Immature natural killer cell (primary cell): ENCODE data around the gene ACAD9. TPM values are rescaled to one million over a fixed set of nuclear protein-coding genes. Genes with fewer than 3 reads are reported as not detected.
"Not testable (repeated sequence)": the region's sequence is repeated elsewhere in the genome, so short reads cannot be mapped to it uniquely, and the experiment has no call there.

Experiments used
- DNase-seq, 3 donors: peaks; one replicate each; pipeline ENCODE4 v3.0.0; 2022; ENCODE audit warnings: mixed read lengths in 1 of 3
- H3K27ac Mint-ChIP-seq, 6 donors: one replicate each; pipeline ENCODE4 v1.8.0; 2020; ENCODE audit warnings: mixed read lengths in 6 of 6, mild to moderate bottlenecking in 5 of 6, inconsistent platforms in 4 of 6, moderate library complexity in 3 of 6
- H3K27me3 Mint-ChIP-seq, 3 donors: one replicate each; pipeline ENCODE4 v1.8.0; 2020 to 2021; ENCODE audit warnings: low read depth in 3 of 3, mild to moderate bottlenecking in 3 of 3, mixed read lengths in 3 of 3, moderate library complexity in 3 of 3, inconsistent platforms in 1 of 3
- H3K36me3 Mint-ChIP-seq, 3 donors: one replicate each; pipeline ENCODE4 v1.8.0; 2020; ENCODE audit warnings: mixed read lengths in 3 of 3, inconsistent platforms in 2 of 3, mild to moderate bottlenecking in 2 of 3
- H3K4me1 Mint-ChIP-seq, 2 donors: one replicate each; pipeline ENCODE4 v1.8.0; 2020; ENCODE audit warnings: inconsistent platforms in 2 of 2, mild to moderate bottlenecking in 2 of 2, mixed read lengths in 2 of 2, moderate library complexity in 1 of 2
- H3K4me3 Mint-ChIP-seq, 5 donors: one replicate each; pipeline ENCODE4 v1.8.0; 2020; ENCODE audit warnings: mild to moderate bottlenecking in 5 of 5, mixed read lengths in 5 of 5, inconsistent platforms in 3 of 5, moderate library complexity in 3 of 5
- H3K9me3 Mint-ChIP-seq, 6 donors: one replicate each; pipeline ENCODE4 v1.8.0; 2020; ENCODE audit warnings: mild to moderate bottlenecking in 6 of 6, mixed read lengths in 6 of 6, inconsistent platforms in 4 of 6, moderate library complexity in 3 of 6
- polyA plus RNA-seq, 3 donors: library from polyadenylated mRNA; unstranded; fragments of 300-500 nt; fragmentation: Illumina TruSeq; gene quantifications; one replicate each; pipeline ENCODE4 v1.2.3, GENCODE V29; 2021

The ACAD9 gene
- 10 to 100 TPM; 11.8 to 18.9 (median 16.4) TPM for polyA plus RNA-seq

DNA sequence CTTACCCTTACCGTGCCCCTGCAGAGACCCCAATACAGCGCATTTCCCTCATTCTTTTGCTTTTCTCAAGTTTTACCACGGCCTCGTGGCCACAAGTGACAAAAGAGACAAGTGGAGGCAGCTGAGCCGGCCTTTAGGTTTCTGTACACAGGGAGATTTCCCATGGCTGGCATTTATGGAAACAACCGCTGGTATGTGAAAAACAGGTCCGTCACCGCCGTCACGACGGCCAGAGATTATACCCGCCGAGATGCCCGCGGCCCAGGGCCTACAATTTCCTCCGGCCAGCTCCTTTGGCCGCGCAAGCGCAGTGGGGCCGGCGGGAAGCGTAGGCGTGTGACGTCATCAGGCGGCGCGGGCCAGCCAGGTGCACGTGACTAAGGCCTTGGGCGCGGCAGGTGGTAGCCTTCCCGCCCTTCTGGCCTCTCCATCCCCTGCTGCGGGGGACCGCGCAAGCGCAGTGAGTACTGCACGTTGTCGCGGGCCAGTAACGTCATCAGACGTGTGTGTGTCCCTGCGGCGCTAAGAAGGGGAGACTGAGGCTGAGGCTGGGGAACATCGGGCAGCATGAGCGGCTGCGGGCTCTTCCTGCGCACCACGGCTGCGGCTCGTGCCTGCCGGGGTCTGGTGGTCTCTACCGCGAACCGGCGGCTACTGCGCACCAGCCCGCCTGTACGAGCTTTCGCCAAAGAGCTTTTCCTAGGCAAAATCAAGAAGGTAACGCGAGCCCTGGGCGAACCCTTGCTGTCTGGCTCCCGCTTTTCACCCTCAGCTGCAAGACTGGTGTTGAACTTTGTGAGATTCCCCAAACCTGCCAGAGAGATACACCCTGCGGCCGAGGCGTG is at the start of gene ACAD9:
Gene ACAD9 (plus strand): TSS at position 496 of the 845 bp plus-strand sequence. CDS start 72 bp downstream, at position 568.
- peak; percentile 98 for DNase-seq
- H3K27ac Mint-ChIP-seq = peak within 1 kb of the TSS; percentile 97 to 99 (median 98)
- no peaks in the 10 kb centered on the region for H3K36me3 Mint-ChIP-seq
- H3K4me1 Mint-ChIP-seq = peaks cover 51 to 76% of the 10 kb centered on the region in 2 donors
- peak within 1 kb of the TSS; percentile 84 to 94 (median 91) for H3K4me3 Mint-ChIP-seq
- H3K27me3 Mint-ChIP-seq = peaks cover 5 to 16% (median 10%) of the 10 kb centered on the region in 3 donors
- H3K9me3 Mint-ChIP-seq = peaks cover 0 to under 1% (median 0%) of the 10 kb centered on the region in 6 donors

GRCh38 chr3:128829925-128830625 is 49.3 kb upstream of the ACAD9 start:
- H3K27me3 Mint-ChIP-seq, H3K27ac Mint-ChIP-seq, DNase-seq, H3K4me1 Mint-ChIP-seq, H3K36me3 Mint-ChIP-seq, H3K9me3 Mint-ChIP-seq, H3K4me3 Mint-ChIP-seq: not testable (repeated sequence)

- not testable (repeated sequence) for H3K9me3 Mint-ChIP-seq, H3K4me3 Mint-ChIP-seq, H3K36me3 Mint-ChIP-seq, H3K4me1 Mint-ChIP-seq, DNase-seq, H3K27ac Mint-ChIP-seq, H3K27me3 Mint-ChIP-seq
Measured at GRCh38 chr3:128830762-128831161, 48.7 kb upstream of the ACAD9 start.

- H3K36me3 Mint-ChIP-seq, H3K4me3 Mint-ChIP-seq, H3K4me1 Mint-ChIP-seq, H3K27ac Mint-ChIP-seq, DNase-seq, H3K27me3 Mint-ChIP-seq, H3K9me3 Mint-ChIP-seq: not testable (repeated sequence)
Measured at GRCh38 chr3:128832979-128833378, 46.4 kb upstream of the ACAD9 start.

- Mint-ChIP-seq H3K4me1 (no peaks in the 10 kb centered on the region), H3K27me3 (no peaks in the 10 kb centered on the region), H3K27ac (no peak overlapping the region), H3K36me3 (no peaks in the 10 kb centered on the region), H3K4me3 (no peak overlapping the region), H3K9me3 (no peaks in the 10 kb centered on the region)
- no peak for DNase-seq
Measured at GRCh38 chr3:128835096-128835495, 44.3 kb upstream of the ACAD9 start.

DNA sequence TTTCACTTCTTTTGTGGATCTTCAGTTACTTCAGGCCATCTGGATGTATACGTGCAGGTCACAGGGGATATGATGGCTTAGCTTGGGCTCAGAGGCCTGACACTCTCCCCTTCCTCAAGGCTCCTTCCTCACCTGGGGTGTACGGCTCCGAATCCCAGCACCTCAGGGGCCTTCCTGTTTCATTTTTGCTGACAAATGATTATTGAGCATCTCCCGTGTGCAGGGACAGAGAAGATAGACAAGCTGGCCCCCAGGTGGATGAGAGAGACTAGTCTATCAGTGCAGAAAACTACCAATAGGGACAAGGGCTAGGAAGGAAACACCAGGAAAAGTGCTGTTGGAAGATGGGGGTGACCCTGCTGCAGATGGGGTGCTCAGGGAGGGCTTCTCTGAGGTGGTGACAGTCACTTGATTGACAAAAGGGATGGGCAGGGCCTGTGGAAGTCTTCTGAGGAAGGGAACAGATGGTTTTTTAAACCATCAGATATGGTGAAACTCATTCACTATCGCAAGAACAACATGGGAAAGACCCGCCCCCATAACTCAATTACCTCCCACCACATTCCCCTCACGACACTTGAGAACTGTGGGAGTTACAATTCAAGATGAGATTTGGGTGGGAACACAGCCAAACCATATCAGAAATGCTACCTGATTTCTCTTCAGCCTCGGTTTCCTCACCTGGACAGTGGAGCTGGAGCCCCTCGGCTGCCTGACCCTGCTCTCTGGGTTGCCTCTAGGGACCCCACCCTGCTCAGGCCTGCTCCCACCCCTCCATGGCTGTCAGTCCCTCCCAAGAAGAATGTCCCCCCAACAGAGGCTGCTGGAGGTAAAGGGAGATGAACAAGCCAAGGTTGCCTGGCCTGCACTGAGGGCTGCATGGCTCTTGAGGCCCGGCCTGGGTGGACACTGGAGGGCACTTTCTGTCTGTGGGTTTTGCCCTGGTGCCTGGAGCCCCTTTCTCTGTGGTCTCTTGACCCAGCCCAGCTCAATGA is 37.2 kb upstream of the ACAD9 start:
- H3K9me3 Mint-ChIP-seq = no peaks in the 10 kb centered on the region
- H3K27me3 Mint-ChIP-seq = peaks cover 0 to 5% (median 2%) of the 10 kb centered on the region in 3 donors
- no peak overlapping the region for H3K4me3 Mint-ChIP-seq
- no peak overlapping the region for H3K27ac Mint-ChIP-seq
- no peak for DNase-seq
- H3K4me1 Mint-ChIP-seq = peaks cover 12 to 14% of the 10 kb centered on the region in 2 donors
- no peaks in the 10 kb centered on the region for H3K36me3 Mint-ChIP-seq

- Mint-ChIP-seq H3K27ac (no peak overlapping the region), H3K9me3 (peaks cover 0 to 2% (median 0%) of the 10 kb centered on the region in 6 donors), H3K4me1 (peaks cover 12 to 14% of the 10 kb centered on the region in 2 donors), H3K4me3 (peak overlapping the region in 2 of 5 donors; percentile 35 to 51), H3K36me3 (no peaks in the 10 kb centered on the region), H3K27me3 (peaks cover 0 to 5% (median 2%) of the 10 kb centered on the region in 3 donors)
- no peak for DNase-seq
Measured at GRCh38 chr3:128844502-128844901, 34.9 kb upstream of the ACAD9 start.

DNA sequence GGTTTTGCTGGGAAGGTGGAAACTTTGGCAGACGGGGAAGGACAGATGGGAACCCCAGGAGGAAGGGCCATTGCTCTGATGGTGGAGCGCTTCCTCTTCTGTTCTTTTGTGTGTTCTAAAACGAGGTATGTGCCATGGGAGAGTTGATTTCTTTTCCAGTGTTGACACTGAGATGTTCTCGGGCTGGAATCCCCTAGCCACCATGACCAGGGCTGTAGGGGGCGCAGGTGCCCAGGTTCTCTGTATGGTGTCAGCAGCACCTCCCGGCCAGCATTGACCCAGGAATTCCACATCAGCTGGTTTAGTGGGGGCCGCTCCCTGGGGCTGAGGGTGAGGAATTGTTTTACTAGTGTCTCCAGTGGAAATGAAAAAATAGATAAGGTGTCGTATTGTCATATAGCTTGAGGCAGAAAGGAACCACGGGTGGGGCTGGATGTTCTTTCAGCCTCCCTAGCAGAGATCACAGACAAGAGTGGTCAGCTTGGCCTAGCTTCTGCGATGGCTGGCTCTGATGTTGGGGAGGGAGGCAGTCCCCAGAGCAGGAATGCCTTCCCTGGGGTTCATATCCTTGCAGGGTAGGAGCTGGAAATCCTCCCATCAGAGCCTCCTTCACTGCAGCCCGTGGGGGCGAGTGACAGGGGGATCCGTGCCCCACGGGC is 34.2 kb upstream of the ACAD9 start:
- peaks cover 0 to 2% (median 0%) of the 10 kb centered on the region in 6 donors for H3K9me3 Mint-ChIP-seq
- no peak for DNase-seq
- H3K36me3 Mint-ChIP-seq = no peaks in the 10 kb centered on the region
- peaks cover 0 to 5% (median 2%) of the 10 kb centered on the region in 3 donors for H3K27me3 Mint-ChIP-seq
- peak overlapping the region in 5 of 6 donors; percentile 14 to 73 (median 50) for H3K27ac Mint-ChIP-seq
- H3K4me3 Mint-ChIP-seq = peak overlapping the region; percentile 78 to 92 (median 79)
- peaks cover 12 to 14% of the 10 kb centered on the region in 2 donors for H3K4me1 Mint-ChIP-seq

DNA sequence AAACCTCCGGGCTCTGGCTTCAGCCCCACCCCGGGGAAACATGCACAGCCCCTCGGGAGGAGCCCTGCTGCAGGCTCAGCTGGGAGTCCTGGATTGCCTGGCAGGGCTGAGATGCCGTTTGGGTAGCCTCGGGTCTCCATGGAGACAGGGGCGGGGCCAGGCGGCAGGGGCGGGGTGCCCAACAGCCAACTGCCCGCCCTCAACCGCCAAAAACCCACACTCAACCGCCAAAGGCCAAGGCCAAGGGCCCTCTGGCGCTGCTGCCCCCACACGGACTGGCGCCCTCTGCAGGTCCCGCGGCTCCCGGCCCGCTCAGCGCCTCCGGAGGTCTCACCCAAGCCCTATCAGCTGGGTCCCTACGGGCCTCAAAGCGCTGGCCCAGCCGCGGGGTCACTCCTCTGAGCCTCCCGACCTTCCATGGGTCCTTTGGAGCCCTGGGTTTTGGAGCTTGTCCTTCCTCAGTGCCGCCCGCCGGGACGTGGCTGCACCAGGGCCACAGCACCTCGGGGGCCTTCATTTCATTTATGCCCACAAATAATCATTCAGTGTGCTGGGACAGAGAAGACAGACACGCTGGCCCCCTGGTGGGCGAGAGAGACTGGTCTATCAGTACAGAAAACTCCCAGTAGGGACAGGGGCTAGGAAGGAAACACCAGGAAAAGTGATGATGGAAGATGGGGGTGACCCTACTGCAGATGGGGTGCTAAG is 33.5 kb upstream of the ACAD9 start:
- no peaks in the 10 kb centered on the region for H3K36me3 Mint-ChIP-seq
- peak; percentile 78 to 82 (median 80) for DNase-seq

GRCh38 chr3:128846486-128846891 is 32.9 kb upstream of the ACAD9 start:
- no peaks in the 10 kb centered on the region for H3K36me3 Mint-ChIP-seq
- H3K27ac Mint-ChIP-seq = peak overlapping the region in 5 of 6 donors; percentile 37 to 89 (median 54)
- peaks cover 0 to 5% (median 2%) of the 10 kb centered on the region in 3 donors for H3K27me3 Mint-ChIP-seq
- peaks cover 12 to 14% of the 10 kb centered on the region in 2 donors for H3K4me1 Mint-ChIP-seq
- peaks cover 0 to 2% (median 0%) of the 10 kb centered on the region in 6 donors for H3K9me3 Mint-ChIP-seq
- H3K4me3 Mint-ChIP-seq = peak overlapping the region; percentile 78 to 92 (median 79)
- DNase-seq = no peak

More for the DNA sequence above, 33.5 kb upstream of the ACAD9 start:
- Mint-ChIP-seq H3K9me3 (peaks cover 0 to 2% (median 0%) of the 10 kb centered on the region in 6 donors), H3K4me3 (peak overlapping the region; percentile 78 to 92 (median 79)), H3K27me3 (peaks cover 0 to 5% (median 2%) of the 10 kb centered on the region in 3 donors), H3K4me1 (peaks cover 12 to 14% of the 10 kb centered on the region in 2 donors), H3K27ac (peak overlapping the region in 5 of 6 donors; percentile 37 to 89 (median 54))

GRCh38 chr3:128847666-128848370 is 31.6 kb upstream of the ACAD9 start:
- H3K4me3 Mint-ChIP-seq = no peak overlapping the region
- peaks cover 12 to 14% of the 10 kb centered on the region in 2 donors for H3K4me1 Mint-ChIP-seq
- H3K27ac Mint-ChIP-seq = no peak overlapping the region
- no peaks in the 10 kb centered on the region for H3K36me3 Mint-ChIP-seq
- H3K9me3 Mint-ChIP-seq = peaks cover 0 to 2% (median 0%) of the 10 kb centered on the region in 6 donors
- H3K27me3 Mint-ChIP-seq = peaks cover 0 to 5% (median 2%) of the 10 kb centered on the region in 3 donors
- DNase-seq = no peak

DNA sequence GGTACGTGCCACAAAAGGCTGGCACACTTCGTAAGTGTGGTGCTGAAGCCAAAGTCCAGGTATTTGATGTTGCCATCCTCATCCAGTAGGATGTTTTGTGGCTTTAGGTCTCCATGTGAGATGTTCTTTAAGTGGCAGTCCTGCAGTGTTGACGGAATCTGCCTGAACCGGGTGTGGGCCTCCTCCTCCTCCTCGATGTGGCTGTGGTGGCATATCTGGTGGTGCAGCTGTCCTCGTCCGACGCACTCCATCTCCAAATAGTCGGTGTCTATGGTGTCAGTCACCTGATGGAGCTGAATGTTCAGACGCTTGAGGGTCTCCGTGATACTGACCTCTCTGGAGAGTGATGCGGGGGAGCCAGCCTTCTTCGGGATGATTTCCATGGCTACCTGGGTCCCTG is 30.5 kb upstream of the ACAD9 start:
- Mint-ChIP-seq H3K9me3 (peaks cover 0 to 3% (median 0%) of the 10 kb centered on the region in 6 donors), H3K27me3 (peaks cover 0 to 3% (median 2%) of the 10 kb centered on the region in 3 donors), H3K4me3 (no peak overlapping the region), H3K4me1 (peaks cover 12 to 14% of the 10 kb centered on the region in 2 donors), H3K36me3 (no peaks in the 10 kb centered on the region), H3K27ac (peak overlapping the region in 1 of 6 donors; percentile 37)
- DNase-seq = no peak
